A673 (cell line): ENCODE measurements around the gene BRI3.

ENCODE experiments used
- EZH2 ChIP-seq: fragments of 200-600 bp; sonication (generic); IDR thresholded peaks from 2 replicates; pipeline ENCODE4 v1.6.1; 2017; ENCODE audit warnings: borderline replicate concordance, low read depth, mild to moderate bottlenecking, mixed read lengths, antibody characterized with exemption, low read length; ENCODE audit not compliant: poor library complexity, severe bottlenecking
- TF ChIP-seq, protein P1 (sequence below): fragments of 300-800, 200-600 bp; sonication (generic); conservative IDR thresholded peaks from 2 replicates; pipeline ENCODE4 v1.5.1; 2017; ENCODE audit warnings: low read depth, mild to moderate bottlenecking, antibody characterized with exemption, low read length, moderate library complexity, mixed read lengths

DNA sequence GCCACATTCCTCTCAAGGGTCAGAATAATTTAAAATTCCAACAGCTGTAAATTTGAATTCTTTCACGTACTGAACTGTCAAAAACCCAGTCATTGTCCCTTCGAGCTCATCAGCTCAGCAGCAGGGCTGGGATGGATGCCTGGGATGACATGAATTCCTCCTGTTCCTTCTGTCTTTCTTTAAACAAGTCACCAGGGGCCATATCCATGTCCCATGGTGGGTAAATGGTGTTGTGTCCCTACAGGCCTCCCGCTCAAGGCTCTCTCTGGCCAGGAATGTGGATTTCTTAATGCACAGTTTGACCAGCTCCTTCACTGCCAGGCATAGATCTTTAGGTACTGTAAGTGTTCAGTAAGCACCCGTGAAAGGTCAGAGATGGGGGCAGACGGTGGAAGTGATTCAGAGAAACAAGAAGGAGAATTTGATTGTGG, 15.6 kb upstream of the BRI3 start:
- TF ChIP-seq, protein P1, sequence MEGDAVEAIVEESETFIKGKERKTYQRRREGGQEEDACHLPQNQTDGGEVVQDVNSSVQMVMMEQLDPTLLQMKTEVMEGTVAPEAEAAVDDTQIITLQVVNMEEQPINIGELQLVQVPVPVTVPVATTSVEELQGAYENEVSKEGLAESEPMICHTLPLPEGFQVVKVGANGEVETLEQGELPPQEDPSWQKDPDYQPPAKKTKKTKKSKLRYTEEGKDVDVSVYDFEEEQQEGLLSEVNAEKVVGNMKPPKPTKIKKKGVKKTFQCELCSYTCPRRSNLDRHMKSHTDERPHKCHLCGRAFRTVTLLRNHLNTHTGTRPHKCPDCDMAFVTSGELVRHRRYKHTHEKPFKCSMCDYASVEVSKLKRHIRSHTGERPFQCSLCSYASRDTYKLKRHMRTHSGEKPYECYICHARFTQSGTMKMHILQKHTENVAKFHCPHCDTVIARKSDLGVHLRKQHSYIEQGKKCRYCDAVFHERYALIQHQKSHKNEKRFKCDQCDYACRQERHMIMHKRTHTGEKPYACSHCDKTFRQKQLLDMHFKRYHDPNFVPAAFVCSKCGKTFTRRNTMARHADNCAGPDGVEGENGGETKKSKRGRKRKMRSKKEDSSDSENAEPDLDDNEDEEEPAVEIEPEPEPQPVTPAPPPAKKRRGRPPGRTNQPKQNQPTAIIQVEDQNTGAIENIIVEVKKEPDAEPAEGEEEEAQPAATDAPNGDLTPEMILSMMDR, result no peak
- TF ChIP-seq EZH2, result no peak
